HG03045 (cell line): ENCODE results near the gene TLCD3A.
"Not testable (repeated sequence)": the region's sequence is repeated elsewhere in the genome, so short reads cannot be mapped to it uniquely, and the experiment has no call there.

Source experiments
- ATAC-seq: cut with Tn5 transposase; IDR thresholded peaks from one replicate; pipeline ENCODE4 v1.9.1; 2021; ENCODE audit warnings: mild to moderate bottlenecking, moderate library complexity; ENCODE audit not compliant: unreplicated experiment

Gene TLCD3A

DNA sequence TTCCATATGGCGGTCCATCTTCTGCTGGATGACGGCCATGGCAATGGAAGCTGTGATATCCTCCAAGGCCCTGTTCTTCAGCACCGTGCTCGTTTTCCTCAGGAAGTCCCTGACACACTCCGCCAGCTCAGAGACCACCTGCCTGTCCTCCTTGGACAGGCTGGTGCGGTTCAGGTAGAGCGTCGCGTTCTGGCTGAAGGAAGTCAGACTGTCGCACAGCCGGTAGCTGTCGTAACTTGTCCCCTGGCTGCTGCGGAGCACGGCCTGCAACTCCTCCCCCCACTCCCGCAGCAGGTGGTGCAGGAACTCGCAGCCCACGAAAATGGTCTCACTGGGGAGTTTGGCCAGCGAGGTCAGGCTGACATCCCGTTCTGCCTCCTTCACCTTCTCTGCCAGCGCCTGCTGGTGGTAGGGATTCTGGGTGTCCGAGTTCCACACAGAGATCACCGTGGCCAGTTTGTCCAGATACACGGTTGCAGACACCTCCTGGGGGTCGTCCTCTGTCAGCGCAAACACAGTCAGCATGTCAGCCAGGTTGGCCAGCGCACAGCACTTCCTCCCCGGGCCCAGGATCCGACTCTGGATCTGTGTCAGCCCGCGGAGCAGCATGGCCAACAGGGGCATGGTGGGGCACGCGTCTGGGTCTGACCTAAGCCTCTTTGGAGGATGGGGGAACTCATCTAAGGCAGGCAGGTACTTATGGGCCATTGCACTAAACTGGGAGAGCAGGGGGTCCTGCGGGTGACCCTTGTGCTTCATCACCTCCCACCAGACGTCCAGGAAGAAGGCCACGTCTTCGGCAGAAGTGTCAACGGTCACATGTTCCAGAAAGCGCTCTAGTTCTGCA lies 14.6 kb downstream of the TLCD3A start:
- ATAC-seq: no peak

DNA sequence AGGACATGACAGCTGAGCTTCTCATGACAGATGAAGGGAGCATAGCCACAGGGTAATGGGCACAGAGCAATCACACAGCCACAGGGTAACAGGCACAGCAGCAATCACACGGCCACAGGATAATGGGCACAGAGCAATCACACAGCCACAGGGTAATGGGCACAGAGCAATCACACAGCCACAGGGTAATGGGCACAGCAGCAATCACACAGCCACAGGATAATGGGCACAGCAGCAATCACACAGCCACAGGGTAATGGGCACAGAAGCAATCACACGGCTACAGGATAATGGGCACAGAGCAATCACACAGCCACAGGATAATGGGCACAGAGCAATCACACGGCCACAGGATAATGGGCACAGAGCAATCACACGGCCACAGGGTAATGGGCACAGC lies 16.2 kb downstream of the TLCD3A start:
- not testable (repeated sequence) for ATAC-seq

DNA sequence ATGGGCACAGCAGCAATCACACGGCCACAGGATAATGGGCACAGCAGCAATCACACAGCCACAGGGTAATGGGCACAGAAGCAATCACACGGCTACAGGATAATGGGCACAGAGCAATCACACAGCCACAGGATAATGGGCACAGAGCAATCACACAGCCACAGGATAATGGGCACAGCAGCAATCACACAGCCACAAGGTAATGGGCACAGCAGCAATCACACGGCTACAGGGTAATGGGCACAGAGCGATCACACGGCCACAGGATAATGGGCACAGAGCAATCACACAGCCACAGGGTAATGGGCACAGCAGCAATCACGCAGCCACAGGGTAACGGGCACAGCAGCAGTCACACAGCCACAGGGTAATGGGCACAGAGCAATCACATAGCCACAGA lies 17.0 kb downstream of the TLCD3A start:
- not testable (repeated sequence) for ATAC-seq

- no peak for ATAC-seq
These were observed 18.1 kb downstream of the TLCD3A start for GRCh38 chr17:750431-751037.

- peak; percentile 33 for ATAC-seq
These were observed 19.0 kb downstream of the TLCD3A start for GRCh38 chr17:751269-752001.

GRCh38 chr17:752002-752619 lies 19.7 kb downstream of the TLCD3A start, which contains the start of gene GEMIN4:
Gene GEMIN4, minus strand, starts transcription at chr17:752264. Its CDS starts 122 bp downstream, at chr17:752142.
- peak; percentile 89 for ATAC-seq

- peak; percentile 2 for ATAC-seq
These were observed 20.3 kb downstream of the TLCD3A start for GRCh38 chr17:752620-753219.

DNA sequence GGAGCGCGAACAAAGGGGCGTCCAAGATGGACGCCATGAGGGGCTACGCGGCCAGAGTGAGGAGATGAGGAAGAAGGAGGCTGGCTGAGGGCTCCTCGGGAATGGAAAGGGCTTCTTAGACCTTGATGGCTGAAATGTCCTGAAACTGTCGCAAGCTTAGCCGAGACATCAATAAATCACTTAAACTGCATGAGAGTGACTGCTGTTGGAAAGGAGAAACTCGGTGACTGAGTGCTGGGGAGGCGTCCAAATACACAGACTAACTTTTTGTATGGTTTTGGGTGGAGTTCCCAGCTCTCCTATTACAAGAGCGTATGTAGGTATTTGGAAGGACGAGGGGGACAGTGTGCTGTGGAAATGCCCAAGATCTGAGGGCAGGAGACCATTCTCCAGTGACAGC lies 21.0 kb downstream of the TLCD3A start:
- no peak for ATAC-seq

GRCh38 chr17:755319-755961 lies 23.0 kb downstream of the TLCD3A start:
- ATAC-seq: not testable (repeated sequence)

GRCh38 chr17:756010-756567 lies 23.7 kb downstream of the TLCD3A start:
- ATAC-seq: not testable (repeated sequence)

- no peak for ATAC-seq
These were observed 27.6 kb downstream of the TLCD3A start for GRCh38 chr17:759964-760363.

GRCh38 chr17:760371-760770 lies 28.0 kb downstream of the TLCD3A start:
- ATAC-seq: no peak

GRCh38 chr17:767076-767475 lies 34.7 kb downstream of the TLCD3A start:
- ATAC-seq: no peak

- ATAC-seq: no peak
These were observed 40.6 kb downstream of the TLCD3A start for GRCh38 chr17:773016-773415.

- ATAC-seq: no peak
These were observed 41.3 kb downstream of the TLCD3A start for GRCh38 chr17:773467-774312.

- no peak for ATAC-seq
These were observed 41.9 kb downstream of the TLCD3A start for GRCh38 chr17:774313-774584.

DNA sequence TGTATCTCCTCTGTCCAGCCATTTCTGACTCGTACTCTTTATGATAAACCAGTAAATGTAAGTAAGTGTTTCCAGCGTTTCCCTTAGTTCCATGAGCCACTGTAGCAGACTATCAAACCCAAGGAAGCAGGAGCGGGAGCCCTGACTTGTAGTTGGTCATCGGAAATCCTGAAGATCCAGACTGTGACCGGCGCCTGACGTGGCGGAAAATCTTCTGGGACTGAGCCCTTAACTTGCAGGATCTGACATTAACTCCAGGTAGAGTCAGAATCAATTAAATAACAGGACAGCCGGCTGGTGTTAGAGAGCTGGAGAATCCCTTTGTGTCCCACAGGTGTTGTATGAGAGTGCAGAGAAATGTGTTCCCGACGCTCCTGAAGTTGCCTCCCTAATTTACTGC lies 45.7 kb downstream of the TLCD3A start:
- ATAC-seq: no peak

DNA sequence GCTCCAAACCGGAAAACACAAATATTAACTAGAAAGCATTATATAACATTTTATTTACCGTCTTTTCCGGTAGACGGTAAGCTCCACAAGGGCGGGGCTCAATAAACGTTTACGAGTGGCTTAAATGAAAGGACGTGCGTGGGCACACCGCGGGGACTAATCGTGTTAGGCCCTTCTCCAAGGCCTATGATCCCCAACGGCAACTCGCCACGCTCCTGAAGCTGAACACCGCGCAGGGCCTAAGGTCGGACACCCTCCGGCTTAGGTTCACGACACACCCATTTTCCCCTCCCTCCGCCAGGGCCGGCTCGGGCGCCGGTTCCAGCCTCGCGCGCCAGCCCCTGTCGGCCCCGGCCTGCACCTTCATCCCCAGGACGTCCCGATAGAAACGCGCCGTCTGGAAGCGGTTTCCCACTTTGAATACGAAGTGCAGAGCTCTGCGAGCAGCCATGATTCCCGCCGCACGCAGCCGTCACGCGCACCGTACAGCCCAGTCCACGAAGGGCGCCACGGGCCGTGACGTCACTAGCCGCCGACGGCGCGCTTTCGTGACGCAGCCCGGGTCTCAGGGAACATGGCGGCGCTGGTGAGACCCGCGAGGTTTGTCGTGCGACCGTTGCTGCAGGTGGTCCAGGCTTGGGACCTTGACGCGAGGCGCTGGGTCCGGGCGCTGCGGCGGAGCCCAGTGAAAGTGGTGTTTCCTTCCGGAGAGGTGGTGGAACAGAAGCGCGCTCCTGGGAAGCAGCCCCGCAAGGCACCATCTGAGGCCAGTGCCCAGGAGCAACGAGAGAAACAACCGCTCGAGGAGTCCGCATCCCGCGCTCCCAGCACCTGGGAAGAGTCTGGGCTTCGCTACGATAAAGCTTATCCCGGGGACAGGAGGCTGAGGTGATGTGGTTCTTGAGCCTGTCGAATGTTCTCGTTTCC lies 49.7 kb downstream of the TLCD3A start, which contains the start of the genes GLOD4 and MRM3:
Gene GLOD4 (minus strand): TSS at position 476 of the 927 bp plus-strand sequence. CDS start 25 bp downstream, at position 451.
Gene MRM3 (plus strand): TSS at position 549 of the 927 bp plus-strand sequence. CDS start 26 bp downstream, at position 575.
- ATAC-seq: peak; percentile 84
